ENCODE data around the gene AKAP1. TPM values are rescaled to one million over a fixed set of nuclear protein-coding genes. Genes with fewer than 3 reads are reported as not detected.
A peak's percentile ranks its signal among the peaks of the same experiment; 100 is the strongest.

Gene AKAP1
- total and polyA plus RNA-seq, 3 donors from 2014 or later, result 73.0 to 304 (median 224) TPM

GRCh38 chr17:57107498-57108101, 22.6 kb downstream of the AKAP1 start:
- TF ChIP-seq CTCF (IDR thresholded peaks at IDR 0.05), result no peak
- DNase-seq, result no peak
- Histone ChIP-seq H3K36me3 (ENCODE audit: low read depth, missing control alignments) (no peaks in the 10 kb centered on the region), H3K4me1 (peaks cover 13% of the 10 kb centered on the region), H3K27ac (no peak overlapping the region), H3K4me3 (no peak overlapping the region), H3K9me3 (no peaks in the 10 kb centered on the region), H3K27me3 (no peaks in the 10 kb centered on the region)
- WGBS, 2 donors, result 91 to 93% methylated on average over 12 of the region's 12 CpGs
- intact Hi-C loops (cut with DNase I; ENCODE audit: low total_unique reads), result no loop called here

- H3K9me3 ChIP-seq, result no peaks in the 10 kb centered on the region
- H3K4me1 ChIP-seq, result peaks cover 13% of the 10 kb centered on the region
- H3K36me3 ChIP-seq (ENCODE audit: low read depth, missing control alignments), result no peaks in the 10 kb centered on the region
- WGBS, 2 donors, result 81 to 87% methylated on average over 10 to 12 of the region's 12 CpGs
- TF ChIP-seq CTCF (IDR thresholded peaks at IDR 0.05) (no peak), POLR2A (IDR thresholded peaks at IDR 0.05) (no peak)
- DNase-seq, result no peak
- H3K4me3 ChIP-seq, result no peak overlapping the region
- intact Hi-C loops (cut with DNase I; ENCODE audit: low total_unique reads), result no loop called here
- H3K27me3 ChIP-seq, result no peaks in the 10 kb centered on the region
- no peak overlapping the region for H3K27ac ChIP-seq
Observed at GRCh38 chr17:57108671-57109392, 23.8 kb downstream of the AKAP1 start.

- DNase-seq, result no peak
- Histone ChIP-seq H3K36me3 (ENCODE audit: low read depth, missing control alignments) (no peaks in the 10 kb centered on the region), H3K4me1 (peaks cover 13% of the 10 kb centered on the region), H3K27ac (no peak overlapping the region), H3K9me3 (no peaks in the 10 kb centered on the region), H3K27me3 (no peaks in the 10 kb centered on the region), H3K4me3 (no peak overlapping the region)
- TF ChIP-seq POLR2A (IDR thresholded peaks at IDR 0.05) (no peak), CTCF (IDR thresholded peaks at IDR 0.05) (peak in 2 of 3 experiments; percentile 21 to 30)
- intact Hi-C loops (cut with DNase I; ENCODE audit: low total_unique reads), result no loop called here
- 64 to 68% methylated on average over 14 of the region's 14 CpGs for WGBS, 2 donors
Observed at GRCh38 chr17:57109393-57110151, 24.5 kb downstream of the AKAP1 start.

GRCh38 chr17:57110152-57110542, 25.1 kb downstream of the AKAP1 start:
- 47 to 53% methylated on average over 3 to 5 of the region's 5 CpGs for WGBS, 2 donors
- Histone ChIP-seq H3K4me3 (no peak overlapping the region), H3K36me3 (ENCODE audit: low read depth, missing control alignments) (no peaks in the 10 kb centered on the region), H3K4me1 (peaks cover 13% of the 10 kb centered on the region), H3K27ac (no peak overlapping the region), H3K27me3 (no peaks in the 10 kb centered on the region), H3K9me3 (no peaks in the 10 kb centered on the region)
- intact Hi-C loops (cut with DNase I; ENCODE audit: low total_unique reads), result no loop called here
- no peak for TF ChIP-seq POLR2A (IDR thresholded peaks at IDR 0.05)
- no peak for TF ChIP-seq CTCF (IDR thresholded peaks at IDR 0.05)
- peak; percentile 71 for DNase-seq
